Memory B cell (primary cell): ENCODE data around the gene CHCHD1.

Source experiments
- ATAC-seq: fragments of 150-1000 bp; cut with Tn5 transposase; 2 replicates; pipeline ENCODE4 v1.10.0; 2021; ENCODE audit warnings: low read depth, mild to moderate bottlenecking, moderate library complexity
- DNase-seq, 2 donors: peaks; one replicate each; pipeline ENCODE4 v3.0.0; 2022; ENCODE audit warnings: low spot score in 2 of 2
- H3K27ac Mint-ChIP-seq: one replicate; pipeline ENCODE4 v1.8.0; 2022; ENCODE audit warnings: mild to moderate bottlenecking, moderate library complexity, mixed read lengths
- H3K27me3 Mint-ChIP-seq: one replicate; pipeline ENCODE4 v1.8.0; 2022; ENCODE audit warnings: mixed read lengths
- H3K36me3 Mint-ChIP-seq: one replicate; pipeline ENCODE4 v1.8.0; 2022; ENCODE audit warnings: mild to moderate bottlenecking, mixed read lengths
- H3K4me1 Mint-ChIP-seq: one replicate; pipeline ENCODE4 v1.8.0; 2022; ENCODE audit warnings: mixed read lengths
- H3K4me3 Mint-ChIP-seq: one replicate; pipeline ENCODE4 v1.8.0; 2022; ENCODE audit warnings: mild to moderate bottlenecking, moderate library complexity, mixed read lengths
- H3K9me3 Mint-ChIP-seq: one replicate; pipeline ENCODE4 v1.8.0; 2022; ENCODE audit warnings: mixed read lengths

Gene CHCHD1

GRCh38 chr10:73758704-73759511, 22.9 kb upstream of the CHCHD1 start:
- peak overlapping the region; percentile 77 for H3K27ac Mint-ChIP-seq
- H3K4me3 Mint-ChIP-seq, result peak overlapping the region; percentile 6
- DNase-seq (no peak), ATAC-seq (no peak)
- peaks cover 19% of the 10 kb centered on the region for H3K4me1 Mint-ChIP-seq
- H3K27me3 Mint-ChIP-seq, result no peaks in the 10 kb centered on the region
- H3K36me3 Mint-ChIP-seq, result peaks cover 36% of the 10 kb centered on the region
- H3K9me3 Mint-ChIP-seq, result no peaks in the 10 kb centered on the region

- peak; percentile 63 for ATAC-seq
- no peak overlapping the region for H3K4me3 Mint-ChIP-seq
- peaks cover 19% of the 10 kb centered on the region for H3K4me1 Mint-ChIP-seq
- peaks cover 35% of the 10 kb centered on the region for H3K36me3 Mint-ChIP-seq
- no peaks in the 10 kb centered on the region for H3K9me3 Mint-ChIP-seq
- DNase-seq, result no peak
- H3K27ac Mint-ChIP-seq, result peak overlapping the region; percentile 77
- H3K27me3 Mint-ChIP-seq, result no peaks in the 10 kb centered on the region
These were observed 22.2 kb upstream of the CHCHD1 start for GRCh38 chr10:73759512-73760115.

GRCh38 chr10:73761781-73762180, 20.1 kb upstream of the CHCHD1 start:
- no peak overlapping the region for H3K4me3 Mint-ChIP-seq
- peaks cover 16% of the 10 kb centered on the region for H3K4me1 Mint-ChIP-seq
- H3K27ac Mint-ChIP-seq, result no peak overlapping the region
- no peaks in the 10 kb centered on the region for H3K27me3 Mint-ChIP-seq
- peaks cover 45% of the 10 kb centered on the region for H3K36me3 Mint-ChIP-seq
- DNase-seq (no peak), ATAC-seq (no peak)
- H3K9me3 Mint-ChIP-seq, result no peaks in the 10 kb centered on the region

GRCh38 chr10:73762915-73763314, 18.9 kb upstream of the CHCHD1 start:
- Mint-ChIP-seq H3K27ac (peak overlapping the region; percentile 62), H3K4me3 (no peak overlapping the region), H3K9me3 (no peaks in the 10 kb centered on the region), H3K27me3 (no peaks in the 10 kb centered on the region), H3K36me3 (peaks cover 51% of the 10 kb centered on the region), H3K4me1 (peaks cover 16% of the 10 kb centered on the region)
- ATAC-seq (no peak), DNase-seq (no peak)

GRCh38 chr10:73763343-73763742, 18.5 kb upstream of the CHCHD1 start:
- H3K36me3 Mint-ChIP-seq, result peaks cover 52% of the 10 kb centered on the region
- no peak overlapping the region for H3K4me3 Mint-ChIP-seq
- no peaks in the 10 kb centered on the region for H3K9me3 Mint-ChIP-seq
- DNase-seq (no peak), ATAC-seq (peak; percentile 76)
- H3K27me3 Mint-ChIP-seq, result no peaks in the 10 kb centered on the region
- H3K27ac Mint-ChIP-seq, result peak overlapping the region; percentile 62
- peaks cover 17% of the 10 kb centered on the region for H3K4me1 Mint-ChIP-seq

GRCh38 chr10:73765066-73765465, 16.8 kb upstream of the CHCHD1 start:
- Mint-ChIP-seq H3K27me3 (no peaks in the 10 kb centered on the region), H3K36me3 (peaks cover 56% of the 10 kb centered on the region), H3K9me3 (no peaks in the 10 kb centered on the region), H3K4me1 (peaks cover 25% of the 10 kb centered on the region), H3K27ac (no peak overlapping the region), H3K4me3 (no peak overlapping the region)
- no peak for DNase-seq
- no peak for ATAC-seq

GRCh38 chr10:73768881-73769280, 13.0 kb upstream of the CHCHD1 start:
- Mint-ChIP-seq H3K36me3 (peaks cover 37% of the 10 kb centered on the region), H3K4me1 (peaks cover 27% of the 10 kb centered on the region), H3K4me3 (peak overlapping the region; percentile 62), H3K27ac (peak overlapping the region; percentile 56), H3K27me3 (no peaks in the 10 kb centered on the region), H3K9me3 (no peaks in the 10 kb centered on the region)
- ATAC-seq (peak; percentile 49), DNase-seq (peak; percentile 49 to 52)

GRCh38 chr10:73769396-73769795, 12.5 kb upstream of the CHCHD1 start:
- Mint-ChIP-seq H3K4me1 (peaks cover 30% of the 10 kb centered on the region), H3K27ac (peak overlapping the region; percentile 56), H3K9me3 (no peaks in the 10 kb centered on the region), H3K36me3 (peaks cover 35% of the 10 kb centered on the region), H3K4me3 (peak overlapping the region; percentile 62), H3K27me3 (no peaks in the 10 kb centered on the region)
- DNase-seq, result no peak
- no peak for ATAC-seq

GRCh38 chr10:73771722-73772280, 10.0 kb upstream of the CHCHD1 start:
- DNase-seq, result peak in 1 of 2 donors; percentile 70
- ATAC-seq, result peak; percentile 34
- H3K27me3 Mint-ChIP-seq, result no peaks in the 10 kb centered on the region
- peak overlapping the region; percentile 84 for H3K4me3 Mint-ChIP-seq
- H3K27ac Mint-ChIP-seq, result peak overlapping the region; percentile 84
- H3K9me3 Mint-ChIP-seq, result no peaks in the 10 kb centered on the region
- peaks cover 24% of the 10 kb centered on the region for H3K36me3 Mint-ChIP-seq
- H3K4me1 Mint-ChIP-seq, result peaks cover 41% of the 10 kb centered on the region

GRCh38 chr10:73772281-73773151, 9.3 kb upstream of the CHCHD1 start:
- Mint-ChIP-seq H3K27ac (peak overlapping the region; percentile 84), H3K27me3 (no peaks in the 10 kb centered on the region), H3K9me3 (no peaks in the 10 kb centered on the region), H3K36me3 (peaks cover 23% of the 10 kb centered on the region), H3K4me3 (peak overlapping the region; percentile 84), H3K4me1 (peaks cover 41% of the 10 kb centered on the region)
- DNase-seq (peak; percentile 71 to 81), ATAC-seq (peak; percentile 74)

- no peaks in the 10 kb centered on the region for H3K27me3 Mint-ChIP-seq
- H3K27ac Mint-ChIP-seq, result peak overlapping the region; percentile 84
- no peak for ATAC-seq
- H3K4me1 Mint-ChIP-seq, result peaks cover 38% of the 10 kb centered on the region
- peaks cover 19% of the 10 kb centered on the region for H3K36me3 Mint-ChIP-seq
- H3K9me3 Mint-ChIP-seq, result no peaks in the 10 kb centered on the region
- peak overlapping the region; percentile 84 for H3K4me3 Mint-ChIP-seq
- DNase-seq, result peak in 1 of 2 donors; percentile 32
These were observed 8.5 kb upstream of the CHCHD1 start for GRCh38 chr10:73773152-73773879.

GRCh38 chr10:73774637-73775036, 7.2 kb upstream of the CHCHD1 start:
- ATAC-seq (no peak), DNase-seq (no peak)
- H3K27ac Mint-ChIP-seq, result peak overlapping the region; percentile 84
- H3K27me3 Mint-ChIP-seq, result no peaks in the 10 kb centered on the region
- peaks cover 28% of the 10 kb centered on the region for H3K4me1 Mint-ChIP-seq
- no peaks in the 10 kb centered on the region for H3K9me3 Mint-ChIP-seq
- peaks cover 16% of the 10 kb centered on the region for H3K36me3 Mint-ChIP-seq
- peak overlapping the region; percentile 66 for H3K4me3 Mint-ChIP-seq

- no peak for DNase-seq
- Mint-ChIP-seq H3K9me3 (no peaks in the 10 kb centered on the region), H3K27me3 (no peaks in the 10 kb centered on the region), H3K4me1 (peaks cover 32% of the 10 kb centered on the region), H3K4me3 (no peak overlapping the region), H3K36me3 (peaks cover 9% of the 10 kb centered on the region), H3K27ac (no peak overlapping the region)
- no peak for ATAC-seq
These were observed 2.8 kb upstream of the CHCHD1 start for GRCh38 chr10:73779018-73779417.
